GM19025 (cell line): ENCODE data around the gene GATA6.

Source experiments
- ATAC-seq: cut with Tn5 transposase; IDR thresholded peaks from one replicate; pipeline ENCODE4 v1.9.1; 2021; ENCODE audit warnings: mild to moderate bottlenecking, low read depth, moderate library complexity; ENCODE audit not compliant: unreplicated experiment

GATA6 gene

DNA sequence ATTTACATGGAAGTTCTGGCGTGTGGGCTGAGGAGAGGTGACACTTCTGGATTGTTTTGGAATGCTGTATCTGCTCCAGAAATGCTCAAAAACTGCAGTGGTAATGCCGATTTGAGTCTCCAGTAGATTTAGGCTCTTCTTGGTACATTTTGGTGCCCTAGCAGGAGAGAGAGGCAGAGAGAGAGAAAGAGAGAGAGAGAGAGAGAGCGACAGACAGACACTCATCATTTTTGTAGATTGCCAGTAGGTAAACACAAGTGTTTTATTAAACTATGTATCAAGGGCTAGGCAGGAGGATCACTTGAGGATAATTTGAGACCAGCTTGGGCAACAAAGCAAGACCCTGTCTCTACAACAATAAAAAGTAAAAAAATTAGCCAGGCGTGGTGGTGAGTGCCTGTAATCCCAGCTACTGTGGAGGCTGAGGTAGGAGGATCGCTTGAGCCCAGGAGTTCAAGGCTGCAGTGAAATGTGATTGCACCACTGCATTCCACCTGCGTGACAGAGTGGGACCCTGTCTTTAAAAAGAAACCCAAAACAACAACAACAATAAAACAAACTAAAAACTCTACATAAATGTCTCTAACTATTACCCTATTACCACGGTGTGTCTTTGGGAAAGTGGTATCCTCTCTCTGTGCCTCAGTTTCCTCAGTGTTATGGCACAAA, 60.2 kb downstream of the GATA6 start:
- ATAC-seq = no peak

DNA sequence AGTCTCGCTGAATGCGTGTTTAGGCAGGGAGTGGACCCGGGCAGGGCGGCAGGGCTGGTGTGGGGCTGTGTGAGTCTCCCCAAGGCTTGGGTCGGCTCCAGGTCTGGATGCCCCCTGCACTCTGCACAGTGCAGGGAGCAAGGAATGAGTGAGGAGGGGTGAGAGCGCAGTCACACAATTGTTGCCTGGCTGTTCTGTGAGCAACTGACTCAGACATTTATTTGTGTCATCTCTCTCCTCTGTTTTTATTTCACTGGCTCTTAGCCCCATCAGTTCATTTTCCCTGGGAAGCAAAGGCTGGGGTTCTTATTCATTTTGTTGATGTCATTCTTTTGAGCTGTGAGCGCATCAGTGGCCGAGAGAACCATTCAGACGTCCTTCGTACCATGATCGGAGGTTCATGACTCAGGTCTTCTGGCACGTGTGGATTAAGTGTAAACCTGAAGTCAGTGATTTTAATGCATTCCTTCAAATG, 61.1 kb downstream of the GATA6 start:
- ATAC-seq = no peak

DNA sequence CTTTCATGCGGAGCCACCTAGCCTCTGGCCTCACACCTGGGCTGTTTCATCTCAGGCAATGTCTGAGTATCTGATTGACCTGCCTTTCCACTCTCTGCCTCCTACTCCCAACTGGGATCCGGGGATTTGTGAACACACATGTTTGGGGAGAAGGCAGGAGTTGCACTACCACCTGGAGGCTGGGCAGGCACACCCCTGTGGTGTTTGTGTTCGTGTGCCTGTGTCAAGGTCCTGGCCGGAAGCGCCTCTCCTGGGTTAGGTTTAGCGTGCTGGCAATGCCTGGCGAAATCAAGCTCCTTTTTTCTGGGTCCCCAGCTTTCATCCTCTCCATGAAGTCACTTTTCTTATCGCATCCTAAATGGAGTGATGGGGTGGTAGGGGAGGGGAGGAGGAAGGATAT, 63.9 kb downstream of the GATA6 start:
- no peak for ATAC-seq

DNA sequence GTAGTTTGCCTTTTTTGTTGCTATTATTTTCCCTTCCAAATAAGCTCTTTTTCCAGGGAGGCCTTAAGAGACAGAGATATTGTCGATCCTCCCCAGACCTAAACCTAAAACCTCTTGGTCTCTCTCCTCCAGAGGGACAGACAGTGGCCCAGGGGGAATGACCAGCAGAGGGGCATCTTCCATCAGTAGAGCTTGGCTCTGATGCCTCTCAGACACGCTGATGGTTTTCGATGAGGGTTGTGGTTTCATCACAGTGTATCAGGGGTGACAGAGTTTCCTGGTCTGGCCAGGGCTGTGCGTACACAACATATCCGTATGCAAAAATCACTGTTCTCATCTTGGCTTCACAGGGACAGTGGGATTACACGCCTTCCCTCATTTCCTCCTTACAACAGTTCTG, 68.6 kb downstream of the GATA6 start:
- no peak for ATAC-seq

DNA sequence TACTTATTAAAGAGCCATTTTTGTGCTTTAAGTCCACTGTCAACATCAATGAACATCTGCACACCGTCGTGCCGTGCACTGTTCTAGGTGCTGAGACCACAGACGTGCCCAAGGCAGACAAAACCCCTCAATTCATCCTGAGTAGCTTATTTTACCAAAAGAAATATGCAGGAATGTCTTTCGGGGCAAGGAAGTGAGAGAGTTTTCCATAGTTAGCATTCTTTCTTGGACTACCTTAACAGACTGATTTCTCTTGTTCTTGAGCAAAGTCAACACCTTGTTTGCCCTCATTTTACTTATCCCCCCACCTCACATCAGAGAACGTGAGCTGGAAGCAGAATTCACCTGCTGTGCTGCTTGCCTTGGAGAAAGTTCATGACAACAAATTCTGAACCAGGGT, 69.3 kb downstream of the GATA6 start:
- no peak for ATAC-seq

DNA sequence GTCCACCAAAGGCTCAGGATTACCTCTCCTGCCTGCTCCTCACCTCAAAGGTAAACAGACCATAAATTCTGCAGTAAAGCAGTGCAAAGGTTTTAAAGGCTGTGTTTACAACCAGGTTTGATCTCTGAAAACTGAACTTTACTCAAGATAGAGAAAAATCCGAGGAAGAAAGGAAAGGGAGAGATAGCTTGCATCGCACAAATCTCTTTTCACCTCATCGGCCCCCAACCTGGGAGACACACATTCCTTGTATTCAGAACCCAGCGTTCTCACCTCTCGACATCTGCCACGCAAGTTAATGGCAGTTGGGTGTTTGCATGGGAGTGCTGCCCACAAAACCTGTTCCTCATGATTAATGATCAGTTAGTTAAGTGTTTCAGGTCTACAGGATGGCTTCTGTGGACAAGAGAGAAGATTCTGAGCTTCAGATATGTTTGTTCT, 72.6 kb downstream of the GATA6 start:
- ATAC-seq = no peak

DNA sequence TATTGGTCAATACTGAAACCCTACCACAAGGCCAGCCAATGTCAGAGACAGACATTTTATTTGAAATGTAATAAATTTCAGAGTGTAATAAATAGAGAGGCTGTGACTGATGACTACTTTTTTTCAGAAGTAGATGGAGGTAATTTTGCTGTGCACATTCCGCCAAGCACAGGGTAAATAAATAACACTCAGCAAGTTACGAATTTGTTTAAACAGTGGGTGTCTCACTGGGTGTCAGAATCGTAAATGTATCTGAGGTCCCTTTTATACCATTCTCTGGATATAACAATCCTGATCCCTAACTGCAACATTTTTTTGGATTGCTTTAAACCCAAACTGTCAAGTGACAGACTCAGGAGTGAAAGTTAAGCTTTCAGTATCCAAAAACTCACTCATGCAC, 74.1 kb downstream of the GATA6 start:
- ATAC-seq = no peak

DNA sequence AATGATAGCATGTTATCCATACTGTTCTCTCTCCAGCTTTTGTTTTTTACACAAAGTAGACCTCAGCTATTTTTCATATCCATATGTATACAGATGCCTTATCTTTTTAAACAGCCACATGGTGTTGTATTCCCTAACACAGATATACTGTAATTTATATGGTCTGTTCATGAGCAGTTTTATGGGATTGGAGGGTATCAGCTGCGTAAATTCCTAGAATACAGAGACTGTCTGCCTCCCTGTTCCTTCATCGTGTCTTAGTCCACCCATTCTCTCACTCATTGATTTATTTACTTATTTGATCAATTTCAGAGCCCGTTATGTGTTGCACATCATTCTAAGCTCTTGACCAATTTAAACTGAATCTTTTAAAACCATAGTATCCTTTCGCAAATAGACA, 80.6 kb downstream of the GATA6 start:
- ATAC-seq = no peak

DNA sequence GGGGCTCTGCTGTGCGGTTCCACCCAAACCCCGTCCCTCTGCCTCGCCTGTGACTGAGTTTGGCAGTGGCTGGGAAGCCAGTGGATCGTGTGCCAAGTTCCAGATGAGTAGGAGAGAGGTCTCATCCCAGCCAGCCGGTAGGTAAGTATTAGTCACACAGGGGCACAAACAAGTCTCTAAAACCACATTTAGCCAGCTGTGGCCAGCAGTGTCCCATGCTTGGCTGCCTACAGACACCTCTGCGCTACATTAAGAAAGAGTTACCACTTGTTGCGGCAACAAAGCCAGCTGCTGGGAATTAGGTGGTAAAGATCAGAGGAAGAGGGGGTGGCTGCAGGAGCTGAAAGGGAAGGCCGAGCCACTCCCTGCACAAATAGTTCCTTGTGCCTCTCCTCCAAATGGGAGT, 81.2 kb downstream of the GATA6 start:
- no peak for ATAC-seq
